ENCODE results near the gene DLG2.

DNA sequence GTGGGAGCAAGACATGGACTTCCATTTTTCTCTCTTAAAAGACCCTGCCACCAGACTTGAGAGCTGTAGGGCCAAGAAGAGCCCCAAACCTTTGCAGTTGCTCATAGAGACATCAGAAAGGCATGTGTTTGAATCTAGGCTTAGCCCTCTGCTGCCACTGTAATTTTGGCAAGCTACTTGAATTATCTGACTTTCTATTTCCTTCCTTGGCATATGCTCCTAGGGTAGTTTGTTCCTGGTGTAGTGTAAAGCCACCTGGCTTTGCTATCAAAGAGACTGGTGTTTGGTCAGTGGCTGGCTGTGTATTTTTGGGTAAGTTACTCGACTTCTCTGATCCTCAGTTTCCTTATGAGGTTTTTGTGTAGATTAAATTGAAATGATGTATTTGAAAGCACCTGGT is 2088.9 kb downstream of the DLG2 start:
- TF ChIP-seq, protein P1, sequence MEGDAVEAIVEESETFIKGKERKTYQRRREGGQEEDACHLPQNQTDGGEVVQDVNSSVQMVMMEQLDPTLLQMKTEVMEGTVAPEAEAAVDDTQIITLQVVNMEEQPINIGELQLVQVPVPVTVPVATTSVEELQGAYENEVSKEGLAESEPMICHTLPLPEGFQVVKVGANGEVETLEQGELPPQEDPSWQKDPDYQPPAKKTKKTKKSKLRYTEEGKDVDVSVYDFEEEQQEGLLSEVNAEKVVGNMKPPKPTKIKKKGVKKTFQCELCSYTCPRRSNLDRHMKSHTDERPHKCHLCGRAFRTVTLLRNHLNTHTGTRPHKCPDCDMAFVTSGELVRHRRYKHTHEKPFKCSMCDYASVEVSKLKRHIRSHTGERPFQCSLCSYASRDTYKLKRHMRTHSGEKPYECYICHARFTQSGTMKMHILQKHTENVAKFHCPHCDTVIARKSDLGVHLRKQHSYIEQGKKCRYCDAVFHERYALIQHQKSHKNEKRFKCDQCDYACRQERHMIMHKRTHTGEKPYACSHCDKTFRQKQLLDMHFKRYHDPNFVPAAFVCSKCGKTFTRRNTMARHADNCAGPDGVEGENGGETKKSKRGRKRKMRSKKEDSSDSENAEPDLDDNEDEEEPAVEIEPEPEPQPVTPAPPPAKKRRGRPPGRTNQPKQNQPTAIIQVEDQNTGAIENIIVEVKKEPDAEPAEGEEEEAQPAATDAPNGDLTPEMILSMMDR (IDR thresholded peaks at IDR 0.05): no peak
- TF ChIP-seq POLR2AphosphoS5 (IDR thresholded peaks at IDR 0.05) (no peak), EP300 (IDR thresholded peaks at IDR 0.05) (no peak), POLR2A (IDR thresholded peaks at IDR 0.05) (no peak)

Data from suprapubic skin (tissue), 4 donors.